Measurements from ENCODE around the gene TUBE1. TPM values are rescaled to one million over a fixed set of nuclear protein-coding genes. Genes with fewer than 3 reads are reported as not detected.

TUBE1 gene
- total RNA-seq, 1 donor from 2014 or later, result 25.8 TPM

DNA sequence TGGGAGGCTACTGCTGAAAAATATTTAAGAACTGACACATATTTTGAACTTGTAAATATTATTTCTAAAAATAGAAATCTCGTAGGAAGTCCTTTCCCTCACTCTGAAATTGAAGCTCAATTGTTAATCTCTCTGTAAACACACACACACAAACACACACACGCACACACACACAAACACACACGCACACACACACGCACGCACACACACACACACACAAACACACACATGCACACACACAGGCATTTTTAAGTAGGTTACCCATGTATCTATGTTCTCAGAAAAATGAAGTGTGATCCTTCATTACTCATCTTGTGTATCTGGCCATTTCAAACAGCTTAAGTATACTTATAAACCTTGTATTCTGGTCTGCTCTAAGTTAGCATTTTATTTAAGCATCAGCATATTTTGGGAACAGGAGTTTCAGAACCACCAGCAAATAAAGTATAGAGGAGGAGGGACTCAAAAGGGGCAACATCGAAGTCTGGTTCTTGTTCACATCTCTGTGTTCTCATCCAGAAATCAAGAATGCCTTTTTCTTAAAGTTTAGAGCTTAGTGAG, 21.8 kb downstream of the TUBE1 start:
- H3K9me3 Mint-ChIP-seq (ENCODE audit: low read depth), result no peaks in the 10 kb centered on the region
- H3K27me3 Mint-ChIP-seq, result no peaks in the 10 kb centered on the region
- H3K27ac Mint-ChIP-seq, result no peak overlapping the region
- no peaks in the 10 kb centered on the region for H3K36me3 Mint-ChIP-seq (ENCODE audit: insufficient read depth)
- no peaks in the 10 kb centered on the region for H3K4me1 Mint-ChIP-seq (ENCODE audit: low read depth)
- H3K4me3 Mint-ChIP-seq (ENCODE audit: low read depth), result no peak overlapping the region
- no peak for DNase-seq (ENCODE audit: low spot score, unreplicated experiment)
- TF ChIP-seq, protein P1, sequence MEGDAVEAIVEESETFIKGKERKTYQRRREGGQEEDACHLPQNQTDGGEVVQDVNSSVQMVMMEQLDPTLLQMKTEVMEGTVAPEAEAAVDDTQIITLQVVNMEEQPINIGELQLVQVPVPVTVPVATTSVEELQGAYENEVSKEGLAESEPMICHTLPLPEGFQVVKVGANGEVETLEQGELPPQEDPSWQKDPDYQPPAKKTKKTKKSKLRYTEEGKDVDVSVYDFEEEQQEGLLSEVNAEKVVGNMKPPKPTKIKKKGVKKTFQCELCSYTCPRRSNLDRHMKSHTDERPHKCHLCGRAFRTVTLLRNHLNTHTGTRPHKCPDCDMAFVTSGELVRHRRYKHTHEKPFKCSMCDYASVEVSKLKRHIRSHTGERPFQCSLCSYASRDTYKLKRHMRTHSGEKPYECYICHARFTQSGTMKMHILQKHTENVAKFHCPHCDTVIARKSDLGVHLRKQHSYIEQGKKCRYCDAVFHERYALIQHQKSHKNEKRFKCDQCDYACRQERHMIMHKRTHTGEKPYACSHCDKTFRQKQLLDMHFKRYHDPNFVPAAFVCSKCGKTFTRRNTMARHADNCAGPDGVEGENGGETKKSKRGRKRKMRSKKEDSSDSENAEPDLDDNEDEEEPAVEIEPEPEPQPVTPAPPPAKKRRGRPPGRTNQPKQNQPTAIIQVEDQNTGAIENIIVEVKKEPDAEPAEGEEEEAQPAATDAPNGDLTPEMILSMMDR (IDR thresholded peaks at IDR 0.05; ENCODE audit: unreplicated experiment), result no peak

DNA sequence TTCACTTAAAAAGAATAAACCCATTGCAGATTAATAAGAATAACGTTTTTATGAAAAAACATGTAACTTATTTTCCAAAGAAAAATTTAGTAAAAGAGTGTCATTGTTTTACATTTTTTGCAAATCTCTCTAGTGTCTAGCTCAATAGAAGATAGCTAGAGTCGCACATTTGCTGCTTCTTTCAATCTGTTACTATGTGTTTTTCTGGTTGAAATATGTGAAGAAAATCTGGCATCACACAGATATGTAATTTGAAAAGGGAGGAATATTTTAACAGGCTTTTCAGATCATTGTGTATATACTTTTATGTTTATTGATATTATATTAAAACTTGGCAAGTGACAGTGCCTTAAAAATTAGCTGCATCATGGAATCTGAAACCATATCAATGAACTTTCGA, 24.3 kb downstream of the TUBE1 start:
- TF ChIP-seq, protein P1 (IDR thresholded peaks at IDR 0.05; ENCODE audit: unreplicated experiment), result no peak

GRCh38 chr6:112061605-112062004, 25.7 kb downstream of the TUBE1 start:
- TF ChIP-seq, protein P1 (IDR thresholded peaks at IDR 0.05; ENCODE audit: unreplicated experiment), result no peak
- no peaks in the 10 kb centered on the region for H3K27me3 Mint-ChIP-seq
- H3K27ac Mint-ChIP-seq, result no peak overlapping the region
- no peak overlapping the region for H3K4me3 Mint-ChIP-seq (ENCODE audit: low read depth)
- no peak for DNase-seq (ENCODE audit: low spot score, unreplicated experiment)
- H3K4me1 Mint-ChIP-seq (ENCODE audit: low read depth), result no peaks in the 10 kb centered on the region
- no peaks in the 10 kb centered on the region for H3K9me3 Mint-ChIP-seq (ENCODE audit: low read depth)
- no peaks in the 10 kb centered on the region for H3K36me3 Mint-ChIP-seq (ENCODE audit: insufficient read depth)

More for the DNA sequence above, 24.3 kb downstream of the TUBE1 start:
- H3K27ac Mint-ChIP-seq, result no peak overlapping the region
- no peaks in the 10 kb centered on the region for H3K36me3 Mint-ChIP-seq (ENCODE audit: insufficient read depth)
- H3K27me3 Mint-ChIP-seq, result no peaks in the 10 kb centered on the region
- no peaks in the 10 kb centered on the region for H3K9me3 Mint-ChIP-seq (ENCODE audit: low read depth)
- no peak overlapping the region for H3K4me3 Mint-ChIP-seq (ENCODE audit: low read depth)
- H3K4me1 Mint-ChIP-seq (ENCODE audit: low read depth), result no peaks in the 10 kb centered on the region
- no peak for DNase-seq (ENCODE audit: low spot score, unreplicated experiment)

- Mint-ChIP-seq H3K27ac (no peak overlapping the region), H3K9me3 (ENCODE audit: low read depth) (no peaks in the 10 kb centered on the region), H3K27me3 (no peaks in the 10 kb centered on the region), H3K4me3 (ENCODE audit: low read depth) (no peak overlapping the region), H3K36me3 (ENCODE audit: insufficient read depth) (no peaks in the 10 kb centered on the region), H3K4me1 (ENCODE audit: low read depth) (no peaks in the 10 kb centered on the region)
- TF ChIP-seq, protein P1 (IDR thresholded peaks at IDR 0.05; ENCODE audit: unreplicated experiment), result no peak
- no peak for DNase-seq (ENCODE audit: low spot score, unreplicated experiment)
Measured at GRCh38 chr6:112058243-112059032, 28.8 kb downstream of the TUBE1 start.

GRCh38 chr6:112054555-112055190, 32.6 kb downstream of the TUBE1 start:
- Mint-ChIP-seq H3K27ac (no peak overlapping the region), H3K4me1 (ENCODE audit: low read depth) (no peaks in the 10 kb centered on the region), H3K4me3 (ENCODE audit: low read depth) (no peak overlapping the region), H3K36me3 (ENCODE audit: insufficient read depth) (no peaks in the 10 kb centered on the region), H3K9me3 (ENCODE audit: low read depth) (no peaks in the 10 kb centered on the region), H3K27me3 (no peaks in the 10 kb centered on the region)
- no peak for DNase-seq (ENCODE audit: low spot score, unreplicated experiment)
- TF ChIP-seq, protein P1 (IDR thresholded peaks at IDR 0.05; ENCODE audit: unreplicated experiment), result no peak
